ENCODE results near the gene OR1N1.

The OR1N1 gene

GRCh38 chr9:122527193-122527592 is at the start of gene OR1N1:
OR1N1 (minus strand) TSS chr9:122527293; CDS start chr9:122527293, 0 bp downstream.
- Histone ChIP-seq H2AFZ (ENCODE audit: low read length) (no peak within 1 kb of the TSS), H3K79me2 (ENCODE audit: insufficient read depth, low read length) (no peaks in the 10 kb centered on the region), H3K9ac (ENCODE audit: low read length) (no peak within 1 kb of the TSS), H3K4me1 (ENCODE audit: insufficient read depth, low read length, severe bottlenecking) (no peaks in the 10 kb centered on the region), H3K4me3 (ENCODE audit: low read depth, low read length, poor library complexity, severe bottlenecking) (no peak within 1 kb of the TSS), H3K9me3 (ENCODE audit: low read length) (no peaks in the 10 kb centered on the region), H3K4me2 (ENCODE audit: low read length) (no peak within 1 kb of the TSS), H3F3A (ENCODE audit: insufficient read depth, low read length) (no peaks in the 10 kb centered on the region), H3K27me3 (ENCODE audit: insufficient read depth, low read length) (no peaks in the 10 kb centered on the region), H3K9me2 (ENCODE audit: low read depth, low read length) (no peaks in the 10 kb centered on the region), H4K20me1 (ENCODE audit: insufficient read depth, low read length) (no peaks in the 10 kb centered on the region), H3K36me3 (ENCODE audit: insufficient read depth, low read length) (no peaks in the 10 kb centered on the region), H3K27ac (ENCODE audit: low read depth, low read length, poor library complexity, severe bottlenecking) (no peak within 1 kb of the TSS)
- TF ChIP-seq CTCF (IDR thresholded peaks at IDR 0.05; ENCODE audit: low read length) (no peak), EZH2 (IDR thresholded peaks at IDR 0.05; ENCODE audit: borderline replicate concordance, low read length) (no peak)

- H3K9ac ChIP-seq (ENCODE audit: low read length) = no peak overlapping the region
- no peak for TF ChIP-seq EZH2 (IDR thresholded peaks at IDR 0.05; ENCODE audit: borderline replicate concordance, low read length)
- no peak for TF ChIP-seq CTCF (IDR thresholded peaks at IDR 0.05; ENCODE audit: low read length)
- no peaks in the 10 kb centered on the region for H3K4me1 ChIP-seq (ENCODE audit: insufficient read depth, low read length, severe bottlenecking)
- H3K4me2 ChIP-seq (ENCODE audit: low read length) = no peak overlapping the region
- H3K9me2 ChIP-seq (ENCODE audit: low read depth, low read length) = no peaks in the 10 kb centered on the region
- H3K27me3 ChIP-seq (ENCODE audit: insufficient read depth, low read length) = 0 out of 2 replicates have a peak, but pooled peaks cover 4% of the 10 kb centered on the region
- H3K36me3 ChIP-seq (ENCODE audit: insufficient read depth, low read length) = no peaks in the 10 kb centered on the region
- H3F3A ChIP-seq (ENCODE audit: insufficient read depth, low read length) = no peaks in the 10 kb centered on the region
- no peaks in the 10 kb centered on the region for H3K79me2 ChIP-seq (ENCODE audit: insufficient read depth, low read length)
- no peak overlapping the region for H2AFZ ChIP-seq (ENCODE audit: low read length)
- no peak overlapping the region for H3K4me3 ChIP-seq (ENCODE audit: low read depth, low read length, poor library complexity, severe bottlenecking)
- no peak overlapping the region for H3K27ac ChIP-seq (ENCODE audit: low read depth, low read length, poor library complexity, severe bottlenecking)
- no peaks in the 10 kb centered on the region for H4K20me1 ChIP-seq (ENCODE audit: insufficient read depth, low read length)
- H3K9me3 ChIP-seq (ENCODE audit: low read length) = no peaks in the 10 kb centered on the region
Measured at GRCh38 chr9:122572456-122572855, 45.4 kb upstream of the OR1N1 start.

GRCh38 chr9:122567901-122568300 is 40.8 kb upstream of the OR1N1 start:
- Histone ChIP-seq H2AFZ (ENCODE audit: low read length) (no peak overlapping the region), H3K4me3 (ENCODE audit: low read depth, low read length, poor library complexity, severe bottlenecking) (no peak overlapping the region), H3K4me2 (ENCODE audit: low read length) (no peak overlapping the region), H3K9ac (ENCODE audit: low read length) (no peak overlapping the region), H3K79me2 (ENCODE audit: insufficient read depth, low read length) (no peaks in the 10 kb centered on the region), H4K20me1 (ENCODE audit: insufficient read depth, low read length) (no peaks in the 10 kb centered on the region), H3K36me3 (ENCODE audit: insufficient read depth, low read length) (no peaks in the 10 kb centered on the region), H3K4me1 (ENCODE audit: insufficient read depth, low read length, severe bottlenecking) (no peaks in the 10 kb centered on the region), H3F3A (ENCODE audit: insufficient read depth, low read length) (no peaks in the 10 kb centered on the region), H3K27ac (ENCODE audit: low read depth, low read length, poor library complexity, severe bottlenecking) (no peak overlapping the region), H3K9me3 (ENCODE audit: low read length) (no peaks in the 10 kb centered on the region; the same call in 1 of the 2 replicates), H3K27me3 (ENCODE audit: insufficient read depth, low read length) (0 out of 2 replicates have a peak, but pooled peaks cover 4% of the 10 kb centered on the region), H3K9me2 (ENCODE audit: low read depth, low read length) (no peaks in the 10 kb centered on the region)
- no peak for TF ChIP-seq CTCF (IDR thresholded peaks at IDR 0.05; ENCODE audit: low read length)
- TF ChIP-seq EZH2 (IDR thresholded peaks at IDR 0.05; ENCODE audit: borderline replicate concordance, low read length) = no peak
